IPS-15b (cell line): ENCODE data around the gene LRP1.

Experiments used
- H3K27me3 ChIP-seq: one replicate; pipeline ENCODE4 v1.6.1; 2013; ENCODE audit warnings: low read length; ENCODE audit not compliant: control insufficient read depth, insufficient read depth
- H3K36me3 ChIP-seq: one replicate; pipeline ENCODE4 v1.6.1; 2013; ENCODE audit warnings: low read length; ENCODE audit not compliant: control insufficient read depth, insufficient read depth
- H3K4me1 ChIP-seq: one replicate; pipeline ENCODE4 v1.6.1; 2013; ENCODE audit warnings: mild to moderate bottlenecking, low read length; ENCODE audit not compliant: control insufficient read depth, insufficient read depth
- H3K4me3 ChIP-seq: one replicate; pipeline ENCODE4 v1.5.1; 2013; ENCODE audit warnings: low read depth, low read length
- H3K9ac ChIP-seq: one replicate; pipeline ENCODE4 v1.6.1; 2013; ENCODE audit warnings: low read depth, mild to moderate bottlenecking, low read length
- H3K9me3 ChIP-seq: one replicate; pipeline ENCODE4 v1.6.1; 2013; ENCODE audit warnings: mild to moderate bottlenecking, low read length; ENCODE audit not compliant: control insufficient read depth, insufficient read depth

The LRP1 gene

DNA sequence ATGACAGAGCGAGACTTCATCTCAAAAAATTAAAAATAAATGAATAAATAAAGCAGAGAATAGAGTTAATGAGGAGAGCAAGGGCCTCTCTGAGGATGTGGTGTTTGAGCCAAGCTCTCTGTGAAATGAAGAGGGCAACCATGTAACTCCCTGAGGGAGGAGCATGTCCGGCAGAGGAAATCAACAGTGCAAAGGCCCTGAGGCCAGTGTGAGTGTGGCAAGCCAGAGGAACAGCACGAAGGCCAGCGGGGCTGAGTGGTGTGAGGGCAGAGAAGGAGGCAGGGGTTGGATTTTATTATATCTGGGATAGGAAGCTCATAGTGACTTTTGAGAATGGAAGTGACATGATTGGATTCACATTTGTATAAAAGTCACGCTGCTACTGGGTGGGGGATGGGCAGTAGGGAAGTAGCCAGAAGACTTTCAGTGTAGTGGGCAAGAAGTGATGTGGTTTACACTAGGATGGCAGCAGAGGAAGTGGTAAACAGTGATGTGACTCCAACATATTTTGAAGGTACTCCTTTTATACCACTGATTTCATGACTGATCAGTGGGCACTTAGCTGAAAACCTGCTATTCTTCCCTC is 29.4 kb downstream of the LRP1 start:
- H3K4me1 ChIP-seq, result no peaks in the 10 kb centered on the region
- H3K27me3 ChIP-seq, result no peaks in the 10 kb centered on the region
- H3K36me3 ChIP-seq, result peaks cover 76% of the 10 kb centered on the region
- H3K4me3 ChIP-seq, result no peak overlapping the region
- no peaks in the 10 kb centered on the region for H3K9me3 ChIP-seq
- H3K9ac ChIP-seq, result no peak overlapping the region

DNA sequence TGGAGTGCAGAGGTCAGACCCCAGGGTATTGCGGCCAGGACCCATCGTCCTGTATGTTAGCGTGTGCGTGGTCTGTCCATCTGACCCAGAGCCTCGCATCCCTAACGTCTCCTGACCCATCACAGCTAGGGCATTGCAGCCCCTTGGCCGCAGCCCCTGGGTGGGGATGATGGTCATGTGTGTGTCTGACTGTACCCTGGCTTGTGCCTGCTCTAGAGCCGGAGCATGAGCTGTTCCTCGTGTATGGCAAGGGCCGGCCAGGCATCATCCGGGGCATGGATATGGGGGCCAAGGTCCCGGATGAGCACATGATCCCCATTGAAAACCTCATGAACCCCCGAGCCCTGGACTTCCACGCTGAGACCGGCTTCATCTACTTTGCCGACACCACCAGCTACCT is 29.9 kb downstream of the LRP1 start:
- no peaks in the 10 kb centered on the region for H3K4me1 ChIP-seq
- peaks cover 78% of the 10 kb centered on the region for H3K36me3 ChIP-seq

DNA sequence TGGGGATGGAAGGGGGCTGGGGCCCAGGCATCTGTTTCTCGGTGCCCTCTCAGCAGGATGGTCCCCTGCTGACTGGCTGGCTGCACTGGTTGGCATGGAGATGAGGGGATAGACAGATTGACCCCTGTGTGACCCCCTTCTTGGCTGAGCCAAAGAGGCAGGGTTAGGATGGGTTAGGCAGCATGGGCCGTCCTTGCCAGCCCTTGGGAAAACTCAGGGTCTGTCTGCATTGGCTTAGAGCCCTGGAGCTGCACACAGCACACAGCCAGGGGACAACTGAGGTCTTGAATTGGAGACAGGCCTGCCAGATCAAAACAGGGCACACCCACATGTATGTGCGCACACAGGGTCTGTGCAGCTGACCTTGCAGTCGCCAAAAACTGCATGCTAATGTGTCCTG is 30.4 kb downstream of the LRP1 start:
- H3K9me3 ChIP-seq, result no peaks in the 10 kb centered on the region
- no peak overlapping the region for H3K4me3 ChIP-seq
- H3K4me1 ChIP-seq, result no peaks in the 10 kb centered on the region
- no peak overlapping the region for H3K9ac ChIP-seq
- peaks cover 78% of the 10 kb centered on the region for H3K36me3 ChIP-seq
- H3K27me3 ChIP-seq, result no peaks in the 10 kb centered on the region

More for the DNA sequence above, 29.9 kb downstream of the LRP1 start:
- Histone ChIP-seq H3K9ac (no peak overlapping the region), H3K27me3 (no peaks in the 10 kb centered on the region), H3K4me3 (no peak overlapping the region), H3K9me3 (no peaks in the 10 kb centered on the region)

DNA sequence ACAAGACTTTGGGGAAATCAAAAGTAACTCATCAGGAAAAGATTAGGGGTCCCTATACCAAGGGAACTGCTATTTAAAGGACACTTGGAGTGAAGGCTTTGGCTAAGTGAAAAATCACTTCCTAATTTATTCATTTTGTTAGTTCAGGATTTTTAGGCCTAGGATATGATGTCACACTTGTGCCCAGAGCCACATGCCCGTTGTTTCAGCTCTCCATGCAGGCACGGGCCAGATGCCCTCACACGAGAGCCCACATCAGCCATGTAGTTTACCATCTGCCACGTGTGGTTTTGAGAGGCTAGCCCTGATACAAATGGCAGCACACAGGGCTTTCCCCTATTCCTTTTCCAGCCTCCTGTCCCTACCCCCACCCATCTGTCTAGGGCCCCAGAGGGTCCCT is 31.0 kb downstream of the LRP1 start:
- no peak overlapping the region for H3K4me3 ChIP-seq
- H3K36me3 ChIP-seq, result peaks cover 72% of the 10 kb centered on the region
- no peaks in the 10 kb centered on the region for H3K27me3 ChIP-seq
- H3K4me1 ChIP-seq, result no peaks in the 10 kb centered on the region
- H3K9me3 ChIP-seq, result no peaks in the 10 kb centered on the region
- no peak overlapping the region for H3K9ac ChIP-seq

DNA sequence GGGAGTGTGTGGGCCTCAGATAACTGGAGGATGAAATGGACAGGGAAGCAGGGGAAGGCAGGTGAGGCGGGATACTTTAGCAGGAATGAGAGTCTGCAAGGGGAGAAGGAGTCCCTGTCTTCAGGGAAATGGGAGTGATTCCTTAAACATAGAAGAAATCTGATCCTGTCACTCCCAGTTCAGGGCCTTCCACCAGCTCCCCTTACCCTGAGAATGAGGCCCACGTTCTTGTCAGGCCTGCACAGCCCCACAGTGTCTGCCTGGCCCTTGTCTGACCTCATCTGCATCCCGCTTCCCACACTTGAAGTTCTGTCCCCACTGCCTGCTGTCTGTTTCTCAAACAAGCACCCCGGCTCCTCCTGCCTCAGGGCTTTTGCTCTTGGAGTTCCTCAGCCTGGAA is 31.8 kb downstream of the LRP1 start:
- Histone ChIP-seq H3K9me3 (no peaks in the 10 kb centered on the region), H3K4me3 (no peak overlapping the region), H3K27me3 (no peaks in the 10 kb centered on the region), H3K36me3 (peaks cover 72% of the 10 kb centered on the region), H3K4me1 (no peaks in the 10 kb centered on the region), H3K9ac (no peak overlapping the region)

DNA sequence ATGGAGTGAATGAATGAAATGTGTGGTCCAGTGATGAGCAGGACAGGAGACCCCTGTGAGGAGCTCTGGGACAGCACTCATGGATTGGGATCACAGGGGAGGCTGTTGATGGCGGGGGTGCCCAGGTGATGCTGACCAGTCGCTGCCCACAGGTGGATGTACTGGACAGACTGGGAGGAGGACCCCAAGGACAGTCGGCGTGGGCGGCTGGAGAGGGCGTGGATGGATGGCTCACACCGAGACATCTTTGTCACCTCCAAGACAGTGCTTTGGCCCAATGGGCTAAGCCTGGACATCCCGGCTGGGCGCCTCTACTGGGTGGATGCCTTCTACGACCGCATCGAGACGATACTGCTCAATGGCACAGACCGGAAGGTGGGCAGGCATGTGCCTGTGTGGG is 32.5 kb downstream of the LRP1 start:
- Histone ChIP-seq H3K9me3 (no peaks in the 10 kb centered on the region), H3K4me3 (no peak overlapping the region), H3K27me3 (no peaks in the 10 kb centered on the region), H3K4me1 (no peaks in the 10 kb centered on the region), H3K9ac (no peak overlapping the region), H3K36me3 (peaks cover 78% of the 10 kb centered on the region)

DNA sequence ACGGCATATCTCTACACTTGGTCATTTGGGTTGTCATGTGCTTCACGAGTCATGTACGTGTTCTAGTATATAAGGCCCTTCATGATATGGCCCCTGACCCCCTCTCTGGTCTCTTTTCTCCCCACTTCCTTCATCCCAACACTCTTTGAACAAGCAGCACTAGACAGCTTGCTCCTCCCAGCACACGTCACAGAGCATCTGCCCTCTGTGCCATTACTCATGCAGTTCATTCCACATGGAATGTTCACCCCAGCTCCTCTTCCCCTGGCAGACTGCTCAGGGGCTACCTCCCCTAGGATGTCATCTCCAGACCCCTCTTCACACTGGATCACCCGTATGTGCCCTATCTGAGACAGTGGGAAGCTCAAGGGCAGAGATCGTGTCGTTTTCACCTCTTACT is 33.2 kb downstream of the LRP1 start:
- Histone ChIP-seq H3K27me3 (no peaks in the 10 kb centered on the region), H3K9ac (no peak overlapping the region), H3K4me3 (no peak overlapping the region), H3K9me3 (no peaks in the 10 kb centered on the region), H3K36me3 (peaks cover 76% of the 10 kb centered on the region), H3K4me1 (no peaks in the 10 kb centered on the region)

DNA sequence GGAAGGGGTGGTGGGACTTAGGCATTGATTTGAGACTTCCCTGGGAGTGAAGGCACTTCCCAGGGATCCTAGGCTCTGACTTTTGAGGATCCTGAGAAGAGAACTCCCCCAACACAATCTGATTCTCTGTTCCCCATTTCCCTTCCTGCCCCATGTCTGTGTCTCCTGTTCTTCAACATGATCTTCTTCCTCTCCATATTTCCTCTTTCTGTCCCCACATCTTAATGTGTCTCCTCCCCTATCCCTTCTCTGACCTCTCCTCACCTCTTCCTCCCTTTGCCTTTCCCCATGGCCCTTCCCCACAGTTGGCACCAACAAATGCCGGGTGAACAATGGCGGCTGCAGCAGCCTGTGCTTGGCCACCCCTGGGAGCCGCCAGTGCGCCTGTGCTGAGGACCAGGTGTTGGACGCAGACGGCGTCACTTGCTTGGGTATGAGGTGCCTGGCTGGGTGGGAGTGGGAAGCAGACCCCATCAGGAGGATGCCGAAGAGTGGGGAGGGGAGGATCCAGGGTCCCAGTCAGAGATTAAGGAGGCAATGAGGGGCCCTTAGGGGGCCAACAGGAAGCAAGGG is 34.4 kb downstream of the LRP1 start:
- Histone ChIP-seq H3K9me3 (no peaks in the 10 kb centered on the region), H3K36me3 (peaks cover 80% of the 10 kb centered on the region), H3K4me3 (no peak overlapping the region), H3K27me3 (no peaks in the 10 kb centered on the region), H3K4me1 (no peaks in the 10 kb centered on the region), H3K9ac (no peak overlapping the region)

DNA sequence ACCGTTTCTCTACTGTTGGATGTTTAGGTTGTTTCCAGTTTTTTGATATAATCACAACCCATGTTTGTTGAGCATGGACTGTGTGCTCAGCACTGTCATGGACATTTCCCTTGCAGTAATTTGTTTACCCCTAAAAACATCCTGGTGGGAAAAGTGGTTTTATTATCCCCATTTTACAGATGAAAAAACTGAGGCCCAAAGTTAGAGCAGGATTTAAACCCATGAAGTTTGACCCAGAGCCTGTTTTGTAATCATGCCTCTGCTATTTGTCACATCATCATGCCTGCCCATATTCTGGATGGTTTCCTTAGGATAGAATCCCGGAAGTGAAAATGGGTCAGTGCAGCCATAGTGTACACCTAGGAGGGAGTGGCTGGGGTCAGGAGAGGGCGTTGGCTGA is 36.2 kb downstream of the LRP1 start:
- Histone ChIP-seq H3K9me3 (no peaks in the 10 kb centered on the region), H3K36me3 (peaks cover 78% of the 10 kb centered on the region), H3K27me3 (no peaks in the 10 kb centered on the region), H3K4me1 (no peaks in the 10 kb centered on the region), H3K4me3 (no peak overlapping the region), H3K9ac (no peak overlapping the region)

DNA sequence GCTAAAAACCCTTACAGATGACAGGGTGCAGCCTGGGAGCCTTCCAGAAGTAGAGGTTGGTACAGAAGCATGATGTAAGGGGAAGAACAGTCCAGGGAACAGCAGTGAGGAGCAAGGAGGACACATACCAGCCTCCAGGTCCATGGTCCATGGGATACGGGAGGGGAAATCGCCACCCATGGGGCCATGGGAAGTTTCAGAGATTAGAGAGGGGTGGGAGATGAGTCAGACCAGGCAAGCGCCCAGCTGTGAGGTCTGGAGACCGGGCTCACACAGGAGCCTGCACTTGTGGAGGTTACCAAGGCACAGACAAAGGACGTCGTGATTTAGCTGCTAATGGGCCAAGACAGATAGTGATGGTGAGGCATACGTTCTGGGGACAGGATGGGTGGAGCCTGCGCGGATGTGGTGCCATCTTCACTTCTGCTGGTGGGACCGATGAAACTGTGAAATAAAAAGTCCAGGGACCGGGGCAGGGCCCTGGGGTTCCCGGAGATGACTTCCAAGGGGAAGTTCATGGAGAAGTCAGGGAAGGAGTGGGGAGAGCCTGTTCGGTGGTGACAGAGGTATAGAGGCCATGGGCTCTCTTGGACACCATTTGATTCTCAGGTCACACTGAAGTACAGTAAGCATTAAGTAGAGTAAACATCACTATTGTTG is 36.8 kb downstream of the LRP1 start:
- no peak overlapping the region for H3K9ac ChIP-seq
- H3K36me3 ChIP-seq, result peaks cover 78% of the 10 kb centered on the region
- no peaks in the 10 kb centered on the region for H3K27me3 ChIP-seq
- H3K9me3 ChIP-seq, result no peaks in the 10 kb centered on the region
- no peak overlapping the region for H3K4me3 ChIP-seq
- no peaks in the 10 kb centered on the region for H3K4me1 ChIP-seq

DNA sequence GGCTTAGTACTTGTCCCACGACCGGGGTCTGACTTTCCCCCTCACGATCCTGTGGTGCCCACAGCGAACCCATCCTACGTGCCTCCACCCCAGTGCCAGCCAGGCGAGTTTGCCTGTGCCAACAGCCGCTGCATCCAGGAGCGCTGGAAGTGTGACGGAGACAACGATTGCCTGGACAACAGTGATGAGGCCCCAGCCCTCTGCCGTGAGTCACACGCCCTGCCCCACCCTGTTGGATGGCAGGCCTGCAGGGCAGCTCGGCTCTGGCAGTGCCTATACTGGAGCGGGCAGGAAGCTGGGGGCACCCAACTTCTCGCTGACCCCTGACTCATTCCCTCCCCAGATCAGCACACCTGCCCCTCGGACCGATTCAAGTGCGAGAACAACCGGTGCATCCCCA is 37.5 kb downstream of the LRP1 start:
- no peaks in the 10 kb centered on the region for H3K4me1 ChIP-seq
- peaks cover 76% of the 10 kb centered on the region for H3K36me3 ChIP-seq
- no peaks in the 10 kb centered on the region for H3K27me3 ChIP-seq
- no peak overlapping the region for H3K9ac ChIP-seq
- H3K4me3 ChIP-seq, result no peak overlapping the region
- no peaks in the 10 kb centered on the region for H3K9me3 ChIP-seq

DNA sequence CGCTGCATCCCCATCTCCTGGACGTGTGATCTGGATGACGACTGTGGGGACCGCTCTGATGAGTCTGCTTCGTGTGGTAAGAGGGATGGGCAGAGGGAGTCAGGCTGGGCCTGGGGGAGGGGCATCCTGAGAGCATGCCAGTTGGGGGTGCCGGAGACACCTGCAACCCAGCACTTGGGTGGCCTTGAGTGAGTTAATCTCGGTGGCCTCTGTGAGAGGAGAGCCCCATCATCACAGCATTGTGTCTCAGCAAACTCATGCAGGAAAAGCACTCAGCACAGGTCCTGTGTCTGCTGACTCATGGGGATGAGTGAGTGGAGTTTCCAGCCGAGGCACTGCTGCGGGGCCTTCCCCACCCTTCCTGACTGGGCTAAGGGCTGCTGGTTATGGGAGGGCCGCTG is 38.7 kb downstream of the LRP1 start:
- no peak overlapping the region for H3K9ac ChIP-seq
- no peaks in the 10 kb centered on the region for H3K9me3 ChIP-seq
- no peaks in the 10 kb centered on the region for H3K4me1 ChIP-seq
- peaks cover 68% of the 10 kb centered on the region for H3K36me3 ChIP-seq
- H3K27me3 ChIP-seq, result no peaks in the 10 kb centered on the region
- no peak overlapping the region for H3K4me3 ChIP-seq
